HEK293 (cell line): Measurements from ENCODE around the gene PDHX.

Experiments used
- SCRT2 ChIP-seq: fragments of 450-650 bp; formaldehyde crosslinking; IDR thresholded peaks from 2 replicates; pipeline ENCODE4 v1.5.1; 2016; ENCODE audit warnings: missing biosample characterization, missing genetic modification characterization
- ZBTB20 ChIP-seq: fragments of 450-650 bp; formaldehyde crosslinking; IDR thresholded peaks from 2 replicates; pipeline ENCODE4 v1.5.1; 2016; ENCODE audit warnings: missing biosample characterization, missing genetic modification characterization
- ZNF501 ChIP-seq: fragments of 450-650 bp; formaldehyde crosslinking; IDR thresholded peaks from 2 replicates; pipeline ENCODE4 v1.5.1; 2016; ENCODE audit warnings: missing biosample characterization, missing genetic modification characterization
- TF ChIP-seq, protein P1 (sequence below): fragments of 450-650 bp; formaldehyde crosslinking; IDR thresholded peaks from 2 replicates; pipeline ENCODE4 v1.5.1; 2016; ENCODE audit warnings: missing biosample characterization, missing genetic modification characterization
- TF ChIP-seq, protein P2 (sequence below): fragments of 450-650 bp; formaldehyde crosslinking; IDR thresholded peaks from 2 replicates; pipeline ENCODE4 v1.5.1; 2016; ENCODE audit warnings: missing biosample characterization, missing genetic modification characterization

DNA sequence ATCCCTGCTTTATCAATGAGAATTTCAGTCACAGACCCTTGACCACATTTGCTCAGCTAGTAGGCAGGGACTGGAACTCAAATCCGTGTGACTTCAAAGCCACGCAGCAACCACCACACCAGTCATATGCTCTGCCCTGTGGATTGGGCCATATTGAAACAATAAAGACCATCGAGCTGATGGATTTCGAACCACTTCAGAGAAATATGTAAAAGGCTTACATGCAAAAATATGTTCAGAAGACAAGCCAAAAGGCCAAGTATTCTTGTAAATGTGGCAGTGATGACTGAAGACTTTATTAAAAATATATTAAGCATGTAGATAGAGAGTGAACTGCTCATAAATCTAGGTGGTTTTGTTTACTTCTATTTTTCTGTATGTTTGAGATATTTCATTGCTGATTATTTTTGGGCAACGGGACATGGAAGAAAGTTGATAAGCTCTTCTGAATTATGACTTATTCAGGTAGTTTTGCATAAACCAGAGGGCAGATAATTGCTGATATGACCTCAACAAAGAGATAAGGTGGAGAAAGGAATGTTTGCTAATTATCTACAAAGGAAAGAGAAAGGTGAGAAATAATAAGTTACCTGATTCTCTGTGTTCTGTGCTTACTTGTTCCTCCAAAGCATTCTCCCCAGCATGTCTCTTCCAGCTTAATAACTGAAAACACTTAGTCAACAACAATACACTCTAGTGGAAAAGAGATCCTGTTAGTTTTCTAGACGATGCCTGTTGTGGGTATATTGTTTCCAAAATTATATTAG lies 99.4 kb downstream of the PDHX start:
- TF ChIP-seq, protein P1, sequence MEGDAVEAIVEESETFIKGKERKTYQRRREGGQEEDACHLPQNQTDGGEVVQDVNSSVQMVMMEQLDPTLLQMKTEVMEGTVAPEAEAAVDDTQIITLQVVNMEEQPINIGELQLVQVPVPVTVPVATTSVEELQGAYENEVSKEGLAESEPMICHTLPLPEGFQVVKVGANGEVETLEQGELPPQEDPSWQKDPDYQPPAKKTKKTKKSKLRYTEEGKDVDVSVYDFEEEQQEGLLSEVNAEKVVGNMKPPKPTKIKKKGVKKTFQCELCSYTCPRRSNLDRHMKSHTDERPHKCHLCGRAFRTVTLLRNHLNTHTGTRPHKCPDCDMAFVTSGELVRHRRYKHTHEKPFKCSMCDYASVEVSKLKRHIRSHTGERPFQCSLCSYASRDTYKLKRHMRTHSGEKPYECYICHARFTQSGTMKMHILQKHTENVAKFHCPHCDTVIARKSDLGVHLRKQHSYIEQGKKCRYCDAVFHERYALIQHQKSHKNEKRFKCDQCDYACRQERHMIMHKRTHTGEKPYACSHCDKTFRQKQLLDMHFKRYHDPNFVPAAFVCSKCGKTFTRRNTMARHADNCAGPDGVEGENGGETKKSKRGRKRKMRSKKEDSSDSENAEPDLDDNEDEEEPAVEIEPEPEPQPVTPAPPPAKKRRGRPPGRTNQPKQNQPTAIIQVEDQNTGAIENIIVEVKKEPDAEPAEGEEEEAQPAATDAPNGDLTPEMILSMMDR (tag by site-specific recombination) = no peak
- no peak for TF ChIP-seq ZNF501
- no peak for TF ChIP-seq SCRT2 (tag by site-specific recombination)
- TF ChIP-seq, protein P2, sequence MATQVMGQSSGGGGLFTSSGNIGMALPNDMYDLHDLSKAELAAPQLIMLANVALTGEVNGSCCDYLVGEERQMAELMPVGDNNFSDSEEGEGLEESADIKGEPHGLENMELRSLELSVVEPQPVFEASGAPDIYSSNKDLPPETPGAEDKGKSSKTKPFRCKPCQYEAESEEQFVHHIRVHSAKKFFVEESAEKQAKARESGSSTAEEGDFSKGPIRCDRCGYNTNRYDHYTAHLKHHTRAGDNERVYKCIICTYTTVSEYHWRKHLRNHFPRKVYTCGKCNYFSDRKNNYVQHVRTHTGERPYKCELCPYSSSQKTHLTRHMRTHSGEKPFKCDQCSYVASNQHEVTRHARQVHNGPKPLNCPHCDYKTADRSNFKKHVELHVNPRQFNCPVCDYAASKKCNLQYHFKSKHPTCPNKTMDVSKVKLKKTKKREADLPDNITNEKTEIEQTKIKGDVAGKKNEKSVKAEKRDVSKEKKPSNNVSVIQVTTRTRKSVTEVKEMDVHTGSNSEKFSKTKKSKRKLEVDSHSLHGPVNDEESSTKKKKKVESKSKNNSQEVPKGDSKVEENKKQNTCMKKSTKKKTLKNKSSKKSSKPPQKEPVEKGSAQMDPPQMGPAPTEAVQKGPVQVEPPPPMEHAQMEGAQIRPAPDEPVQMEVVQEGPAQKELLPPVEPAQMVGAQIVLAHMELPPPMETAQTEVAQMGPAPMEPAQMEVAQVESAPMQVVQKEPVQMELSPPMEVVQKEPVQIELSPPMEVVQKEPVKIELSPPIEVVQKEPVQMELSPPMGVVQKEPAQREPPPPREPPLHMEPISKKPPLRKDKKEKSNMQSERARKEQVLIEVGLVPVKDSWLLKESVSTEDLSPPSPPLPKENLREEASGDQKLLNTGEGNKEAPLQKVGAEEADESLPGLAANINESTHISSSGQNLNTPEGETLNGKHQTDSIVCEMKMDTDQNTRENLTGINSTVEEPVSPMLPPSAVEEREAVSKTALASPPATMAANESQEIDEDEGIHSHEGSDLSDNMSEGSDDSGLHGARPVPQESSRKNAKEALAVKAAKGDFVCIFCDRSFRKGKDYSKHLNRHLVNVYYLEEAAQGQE (tag by site-specific recombination) = no peak
- TF ChIP-seq ZBTB20 (tag by site-specific recombination) = no peak
